DOHH2 (cell line): Measurements from ENCODE around the gene OR9Q1.

ENCODE experiments used
- H3F3A ChIP-seq: fragments of 200-600 bp; sonication (generic), shearing (Covaris generic); 2 replicates; pipeline ENCODE4 v1.6.0; 2016; ENCODE audit warnings: antibody characterized with exemption, mild to moderate bottlenecking; ENCODE audit not compliant: control insufficient read depth, insufficient read depth
- H3K27ac ChIP-seq: fragments of 200-600 bp; sonication (generic); 2 replicates; pipeline ENCODE4 v1.5.1; 2014; ENCODE audit warnings: low read depth, mild to moderate bottlenecking, low read length, moderate library complexity
- H3K27me3 ChIP-seq: fragments of 200-600 bp; sonication (generic); 2 replicates; pipeline ENCODE4 v1.6.1; 2014; ENCODE audit warnings: mild to moderate bottlenecking, low read length, mixed read lengths; ENCODE audit not compliant: control insufficient read depth
- H3K36me3 ChIP-seq: fragments of 200-600 bp; sonication (generic); 2 replicates; pipeline ENCODE4 v1.6.1; 2014; ENCODE audit warnings: mild to moderate bottlenecking, low read length, moderate library complexity, mixed read lengths; ENCODE audit not compliant: control insufficient read depth
- H3K4me1 ChIP-seq: fragments of 200-600 bp; sonication (generic); 2 replicates; pipeline ENCODE4 v1.6.1; 2014; ENCODE audit warnings: mild to moderate bottlenecking, low read length, mixed read lengths; ENCODE audit not compliant: control insufficient read depth
- H3K4me2 ChIP-seq: fragments of 200-600 bp; sonication (generic); 2 replicates; pipeline ENCODE4 v1.6.0; 2014; ENCODE audit warnings: mild to moderate bottlenecking, low read length, moderate library complexity
- H3K4me3 ChIP-seq: fragments of 200-600 bp; sonication (generic); 2 replicates; pipeline ENCODE4 v1.5.1; 2014; ENCODE audit warnings: mild to moderate bottlenecking, low read length, mixed read lengths
- H3K79me2 ChIP-seq: fragments of 200-600 bp; sonication (generic); 2 replicates; pipeline ENCODE4 v1.6.1; 2014; ENCODE audit warnings: mild to moderate bottlenecking, low read length, mixed read lengths; ENCODE audit not compliant: control insufficient read depth
- H3K9me2 ChIP-seq: fragments of 200-600 bp; sonication (generic); replicated peaks from 2 replicates; pipeline ENCODE4 v1.6.1; 2014; ENCODE audit warnings: mild to moderate bottlenecking, low read length, mixed read lengths; ENCODE audit not compliant: control insufficient read depth
- H3K9me3 ChIP-seq: fragments of 200-600 bp; sonication (generic); 2 replicates; pipeline ENCODE4 v1.6.1; 2014; ENCODE audit warnings: antibody characterized with exemption, low read length, mixed read lengths; ENCODE audit not compliant: control insufficient read depth, insufficient read depth
- H4K20me1 ChIP-seq: fragments of 200-600 bp; sonication (generic); 2 replicates; pipeline ENCODE4 v1.6.0; 2014; ENCODE audit warnings: low read depth, mild to moderate bottlenecking, antibody characterized with exemption, low read length, moderate library complexity; ENCODE audit not compliant: control insufficient read depth, insufficient read depth
- CTCF ChIP-seq: fragments of 200-600 bp; sonication (generic); IDR thresholded peaks from one replicate; pipeline ENCODE4 v1.5.1; 2014; ENCODE audit warnings: antibody characterized with exemption, mild to moderate bottlenecking, low read depth, low read length; ENCODE audit not compliant: poor library complexity, severe bottlenecking
- EZH2phosphoT487 ChIP-seq: fragments of 200-600 bp; sonication (generic); IDR thresholded peaks from 2 replicates; pipeline ENCODE4 v1.6.1; 2017; ENCODE audit warnings: borderline replicate concordance, mild to moderate bottlenecking, antibody characterized with exemption, low read length, moderate library complexity, mixed read lengths

OR9Q1 gene

GRCh38 chr11:58192229-58192628 lies 168.5 kb downstream of the OR9Q1 start:
- Histone ChIP-seq H3K4me3 (no peak overlapping the region), H3K27ac (no peak overlapping the region), H3K36me3 (no peaks in the 10 kb centered on the region), H3K9me3 (peaks cover 4% of the 10 kb centered on the region; the same call in 1 of the 2 replicates), H3K4me2 (no peak overlapping the region), H3K4me1 (no peaks in the 10 kb centered on the region), H3K79me2 (no peaks in the 10 kb centered on the region), H4K20me1 (no peaks in the 10 kb centered on the region), H3F3A (no peaks in the 10 kb centered on the region), H3K9me2 (no peaks in the 10 kb centered on the region), H3K27me3 (no peaks in the 10 kb centered on the region)
- TF ChIP-seq EZH2phosphoT487: no peak
- no peak for TF ChIP-seq CTCF

GRCh38 chr11:58193391-58193790 lies 169.7 kb downstream of the OR9Q1 start:
- Histone ChIP-seq H3K4me1 (no peaks in the 10 kb centered on the region), H3K9me3 (peaks cover 4% of the 10 kb centered on the region; the same call in 1 of the 2 replicates), H3K9me2 (no peaks in the 10 kb centered on the region), H3K27ac (no peak overlapping the region), H3K27me3 (no peaks in the 10 kb centered on the region), H3F3A (no peaks in the 10 kb centered on the region), H3K4me3 (no peak overlapping the region), H3K36me3 (no peaks in the 10 kb centered on the region), H3K4me2 (no peak overlapping the region), H3K79me2 (no peaks in the 10 kb centered on the region), H4K20me1 (no peaks in the 10 kb centered on the region)
- TF ChIP-seq EZH2phosphoT487 (no peak), CTCF (no peak)

- no peaks in the 10 kb centered on the region for H3K4me1 ChIP-seq
- no peak overlapping the region for H3K4me3 ChIP-seq
- H4K20me1 ChIP-seq: no peaks in the 10 kb centered on the region
- no peaks in the 10 kb centered on the region for H3K9me2 ChIP-seq
- H3K4me2 ChIP-seq: no peak overlapping the region
- TF ChIP-seq EZH2phosphoT487 (no peak), CTCF (no peak)
- H3K27ac ChIP-seq: no peak overlapping the region
- H3K9me3 ChIP-seq: peaks cover 4% of the 10 kb centered on the region; the same call in 1 of the 2 replicates
- H3K79me2 ChIP-seq: no peaks in the 10 kb centered on the region
- H3K36me3 ChIP-seq: no peaks in the 10 kb centered on the region
- H3K27me3 ChIP-seq: no peaks in the 10 kb centered on the region
- H3F3A ChIP-seq: no peaks in the 10 kb centered on the region
Measured at GRCh38 chr11:58195939-58196338, 172.3 kb downstream of the OR9Q1 start.

- H3K27ac ChIP-seq: no peak overlapping the region
- H3F3A ChIP-seq: no peaks in the 10 kb centered on the region
- no peaks in the 10 kb centered on the region for H3K9me2 ChIP-seq
- no peaks in the 10 kb centered on the region for H3K36me3 ChIP-seq
- H3K79me2 ChIP-seq: no peaks in the 10 kb centered on the region
- no peaks in the 10 kb centered on the region for H3K4me1 ChIP-seq
- H3K9me3 ChIP-seq: peaks cover 4% of the 10 kb centered on the region; the same call in 1 of the 2 replicates
- H3K27me3 ChIP-seq: no peaks in the 10 kb centered on the region
- H3K4me3 ChIP-seq: no peak overlapping the region
- H3K4me2 ChIP-seq: no peak overlapping the region
- no peaks in the 10 kb centered on the region for H4K20me1 ChIP-seq
- TF ChIP-seq CTCF (no peak), EZH2phosphoT487 (no peak)
Measured at GRCh38 chr11:58199271-58199670, 175.6 kb downstream of the OR9Q1 start.
